Endothelial cell of umbilical vein (primary cell): Measurements from ENCODE around the gene PTGES2.

Experiments
- CTCF ChIP-seq, 2 donors: IDR thresholded peaks; 1 replicate in 1 of 2; 2 replicates in 1 of 2; pipeline ENCODE4 v1.5.1; 2011; ENCODE audit warnings: low read length in 2 of 2, mild to moderate bottlenecking in 2 of 2, moderate library complexity in 2 of 2, control low read depth in 1 of 2, inconsistent platforms in 1 of 2, low read depth in 1 of 2; ENCODE audit not compliant: insufficient read depth in 1 of 2; ENCODE audit errors: extremely low read depth in 1 of 2
- EZH2 ChIP-seq: IDR thresholded peaks from 2 replicates; pipeline ENCODE4 v1.6.1; 2012; ENCODE audit warnings: borderline replicate concordance, low read depth, mild to moderate bottlenecking, moderate library complexity, low read length, inconsistent platforms; ENCODE audit not compliant: severe bottlenecking
- FOS ChIP-seq: IDR thresholded peaks from 2 replicates; pipeline ENCODE4 v1.6.1; 2011; ENCODE audit warnings: mild to moderate bottlenecking, low read length, moderate library complexity, borderline replicate concordance; ENCODE audit not compliant: insufficient read depth
- JUN ChIP-seq: IDR thresholded peaks from 2 replicates; pipeline ENCODE4 v1.6.1; 2011; ENCODE audit warnings: borderline replicate concordance, low read depth; ENCODE audit not compliant: insufficient read length, insufficient read depth
- MAX ChIP-seq: IDR thresholded peaks from 2 replicates; pipeline ENCODE4 v1.6.1; 2011; ENCODE audit not compliant: insufficient read depth, insufficient read length
- POLR2A ChIP-seq: IDR thresholded peaks from 2 replicates; pipeline ENCODE4 v1.6.1; 2012; ENCODE audit warnings: low read depth, mild to moderate bottlenecking, control low read depth, low read length
- POLR2AphosphoS5 ChIP-seq: IDR thresholded peaks from 2 replicates; pipeline ENCODE4 v1.6.1; 2012; ENCODE audit warnings: low read depth, mild to moderate bottlenecking, control low read depth, low read length, moderate library complexity; ENCODE audit not compliant: insufficient read depth

- TF ChIP-seq CTCF (IDR thresholded peaks at IDR 0.05; ENCODE audit: extremely low read depth in 1 of 2, insufficient read depth in 1 of 2, low read depth in 1 of 2, low read length in 2 of 2) (no peak), EZH2 (no peak), MAX (no peak), POLR2A (peak; percentile 41), JUN (no peak), POLR2AphosphoS5 (no peak), FOS (peak; percentile 28)
Measured at GRCh38 chr9:128099932-128100491, 27.5 kb downstream of the PTGES2 start.
